Measurements from ENCODE around the gene RNGTT.
A peak's percentile ranks its signal among the peaks of the same experiment; 100 is the strongest.

Gene RNGTT

DNA sequence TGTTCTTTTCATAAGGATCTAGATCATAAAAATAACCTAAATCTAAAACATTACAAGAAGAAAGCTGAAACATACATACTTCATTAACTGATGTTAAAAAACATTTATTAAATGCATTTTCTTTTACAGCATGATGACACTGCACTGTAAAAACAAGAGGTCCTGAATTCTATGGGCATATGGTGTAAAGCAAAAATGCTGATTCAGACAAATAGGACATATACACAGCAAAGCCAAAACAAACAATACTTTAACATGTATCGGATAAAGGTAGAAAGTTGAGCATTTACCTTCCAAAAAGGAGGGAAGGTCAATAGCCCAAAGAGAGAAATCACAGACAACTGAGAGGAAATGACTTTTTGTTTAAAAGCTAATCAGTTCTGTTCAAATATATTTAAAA lies 221.5 kb downstream of the RNGTT start:
- Histone ChIP-seq H3K4me3 (ENCODE audit: low read depth, low read length) (no peak overlapping the region), H3K36me3 (ENCODE audit: control insufficient read depth in 2 of 2, insufficient read depth in 1 of 2, low read length in 2 of 2) (no peaks in the 10 kb centered on the region), H3K9me3 (ENCODE audit: control insufficient read depth, insufficient read depth, low read depth, low read length) (no peaks in the 10 kb centered on the region), H3K27ac (ENCODE audit: extremely low read depth, low read depth, low read length) (no peak overlapping the region), H3K4me1 (ENCODE audit: control insufficient read depth, insufficient read depth, low read length) (no peaks in the 10 kb centered on the region)
- ChIA-PET CTCF (interaction anchor here (0.5 to 1.4 kb wide), 4 partner anchors 10 to 874 kb away, joined by 3 to 5 read pairs (median 3); no protein-coding TSS in a partner anchor), POLR2A (no interaction called here)
- TF ChIP-seq ZNF223 (tag by site-specific recombination; IDR thresholded peaks at IDR 0.05) (no peak), ZNF202 (tag by site-specific recombination; IDR thresholded peaks at IDR 0.05; ENCODE audit: borderline replicate concordance) (no peak), ZNF544 (tag by site-specific recombination; IDR thresholded peaks at IDR 0.05) (no peak), KLF9 (tag by site-specific recombination; IDR thresholded peaks at IDR 0.05; ENCODE audit: low read depth) (no peak), ZNF354C (tag by site-specific recombination; IDR thresholded peaks at IDR 0.05; ENCODE audit: borderline replicate concordance, low read depth) (no peak), ZNF510 (tag by site-specific recombination; IDR thresholded peaks at IDR 0.05; ENCODE audit: insufficient replicate concordance) (no peak), ZFP3 (tag by site-specific recombination; IDR thresholded peaks at IDR 0.05; ENCODE audit: low read depth) (no peak), ZNF791 (tag by site-specific recombination; IDR thresholded peaks at IDR 0.05) (no peak), PRDM6 (tag by site-specific recombination; IDR thresholded peaks at IDR 0.05) (no peak), ZNF645 (tag by site-specific recombination; IDR thresholded peaks at IDR 0.05) (no peak), ZNF830 (tag by site-specific recombination; IDR thresholded peaks at IDR 0.05; ENCODE audit: low read depth) (no peak), ZNF140 (tag by site-specific recombination; IDR thresholded peaks at IDR 0.05) (no peak)
- TF ChIP-seq, protein P1, sequence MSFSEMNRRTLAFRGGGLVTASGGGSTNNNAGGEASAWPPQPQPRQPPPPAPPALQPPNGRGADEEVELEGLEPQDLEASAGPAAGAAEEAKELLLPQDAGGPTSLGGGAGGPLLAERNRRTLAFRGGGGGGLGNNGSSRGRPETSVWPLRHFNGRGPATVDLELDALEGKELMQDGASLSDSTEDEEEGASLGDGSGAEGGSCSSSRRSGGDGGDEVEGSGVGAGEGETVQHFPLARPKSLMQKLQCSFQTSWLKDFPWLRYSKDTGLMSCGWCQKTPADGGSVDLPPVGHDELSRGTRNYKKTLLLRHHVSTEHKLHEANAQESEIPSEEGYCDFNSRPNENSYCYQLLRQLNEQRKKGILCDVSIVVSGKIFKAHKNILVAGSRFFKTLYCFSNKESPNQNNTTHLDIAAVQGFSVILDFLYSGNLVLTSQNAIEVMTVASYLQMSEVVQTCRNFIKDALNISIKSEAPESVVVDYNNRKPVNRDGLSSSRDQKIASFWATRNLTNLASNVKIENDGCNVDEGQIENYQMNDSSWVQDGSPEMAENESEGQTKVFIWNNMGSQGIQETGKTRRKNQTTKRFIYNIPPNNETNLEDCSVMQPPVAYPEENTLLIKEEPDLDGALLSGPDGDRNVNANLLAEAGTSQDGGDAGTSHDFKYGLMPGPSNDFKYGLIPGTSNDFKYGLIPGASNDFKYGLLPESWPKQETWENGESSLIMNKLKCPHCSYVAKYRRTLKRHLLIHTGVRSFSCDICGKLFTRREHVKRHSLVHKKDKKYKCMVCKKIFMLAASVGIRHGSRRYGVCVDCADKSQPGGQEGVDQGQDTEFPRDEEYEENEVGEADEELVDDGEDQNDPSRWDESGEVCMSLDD (tag by site-specific recombination; IDR thresholded peaks at IDR 0.05): no peak

DNA sequence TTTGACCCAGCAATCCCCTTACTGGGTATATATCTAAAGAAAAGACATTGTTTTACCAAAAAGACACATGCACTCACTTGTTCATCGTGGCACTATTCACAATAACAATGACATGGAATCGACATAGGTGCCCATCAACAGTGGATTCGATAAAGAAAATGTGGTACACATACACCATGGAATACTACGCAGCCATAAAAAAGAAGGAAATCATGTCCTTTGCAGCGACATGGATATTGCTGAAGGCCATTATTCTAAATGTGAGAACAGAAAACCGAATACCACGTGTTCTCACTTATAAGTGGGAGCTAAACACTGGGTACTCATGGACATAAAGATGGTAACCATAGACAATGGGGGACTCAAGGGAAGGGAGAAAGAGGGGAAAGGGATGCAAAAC lies 222.3 kb downstream of the RNGTT start:
- H3K4me3 ChIP-seq (ENCODE audit: low read depth, low read length): no peak overlapping the region
- CTCF ChIA-PET: interaction anchor here (1.4 kb wide), 1 partner anchor 39 kb away, joined by 5 read pairs; no protein-coding TSS in a partner anchor
- no peak overlapping the region for H3K27ac ChIP-seq (ENCODE audit: extremely low read depth, low read depth, low read length)
- POLR2A ChIA-PET: no interaction called here
- no peaks in the 10 kb centered on the region for H3K9me3 ChIP-seq (ENCODE audit: control insufficient read depth, insufficient read depth, low read depth, low read length)
- peak; percentile 75 for TF ChIP-seq ZNF146 (tag by site-specific recombination; IDR thresholded peaks at IDR 0.05)
- TF ChIP-seq, protein P2, sequence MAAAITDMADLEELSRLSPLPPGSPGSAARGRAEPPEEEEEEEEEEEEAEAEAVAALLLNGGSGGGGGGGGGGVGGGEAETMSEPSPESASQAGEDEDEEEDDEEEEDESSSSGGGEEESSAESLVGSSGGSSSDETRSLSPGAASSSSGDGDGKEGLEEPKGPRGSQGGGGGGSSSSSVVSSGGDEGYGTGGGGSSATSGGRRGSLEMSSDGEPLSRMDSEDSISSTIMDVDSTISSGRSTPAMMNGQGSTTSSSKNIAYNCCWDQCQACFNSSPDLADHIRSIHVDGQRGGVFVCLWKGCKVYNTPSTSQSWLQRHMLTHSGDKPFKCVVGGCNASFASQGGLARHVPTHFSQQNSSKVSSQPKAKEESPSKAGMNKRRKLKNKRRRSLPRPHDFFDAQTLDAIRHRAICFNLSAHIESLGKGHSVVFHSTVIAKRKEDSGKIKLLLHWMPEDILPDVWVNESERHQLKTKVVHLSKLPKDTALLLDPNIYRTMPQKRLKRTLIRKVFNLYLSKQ (tag by site-specific recombination; IDR thresholded peaks at IDR 0.05; ENCODE audit: borderline replicate concordance): no peak
- TF ChIP-seq ZNF214 (tag by site-specific recombination; IDR thresholded peaks at IDR 0.05; ENCODE audit: borderline replicate concordance): no peak
- no peak for TF ChIP-seq KLF8 (tag by site-specific recombination; IDR thresholded peaks at IDR 0.05)
- TF ChIP-seq ZNF521 (tag by site-specific recombination; IDR thresholded peaks at IDR 0.05): no peak
- no peak for TF ChIP-seq ZNF132 (tag by site-specific recombination; IDR thresholded peaks at IDR 0.05; ENCODE audit: borderline replicate concordance)
- TF ChIP-seq ZNF843 (tag by site-specific recombination; IDR thresholded peaks at IDR 0.05): no peak
- TF ChIP-seq, protein P3, sequence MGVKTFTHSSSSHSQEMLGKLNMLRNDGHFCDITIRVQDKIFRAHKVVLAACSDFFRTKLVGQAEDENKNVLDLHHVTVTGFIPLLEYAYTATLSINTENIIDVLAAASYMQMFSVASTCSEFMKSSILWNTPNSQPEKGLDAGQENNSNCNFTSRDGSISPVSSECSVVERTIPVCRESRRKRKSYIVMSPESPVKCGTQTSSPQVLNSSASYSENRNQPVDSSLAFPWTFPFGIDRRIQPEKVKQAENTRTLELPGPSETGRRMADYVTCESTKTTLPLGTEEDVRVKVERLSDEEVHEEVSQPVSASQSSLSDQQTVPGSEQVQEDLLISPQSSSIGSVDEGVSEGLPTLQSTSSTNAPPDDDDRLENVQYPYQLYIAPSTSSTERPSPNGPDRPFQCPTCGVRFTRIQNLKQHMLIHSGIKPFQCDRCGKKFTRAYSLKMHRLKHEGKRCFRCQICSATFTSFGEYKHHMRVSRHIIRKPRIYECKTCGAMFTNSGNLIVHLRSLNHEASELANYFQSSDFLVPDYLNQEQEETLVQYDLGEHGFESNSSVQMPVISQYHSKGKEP (tag by site-specific recombination; IDR thresholded peaks at IDR 0.05): no peak
- TF ChIP-seq ZNF280D (tag by site-specific recombination; IDR thresholded peaks at IDR 0.05): 0 out of 2 replicates have a peak, but pooled peaks have one; percentile 38
- no peaks in the 10 kb centered on the region for H3K4me1 ChIP-seq (ENCODE audit: control insufficient read depth, insufficient read depth, low read length)
- no peaks in the 10 kb centered on the region for H3K36me3 ChIP-seq (ENCODE audit: control insufficient read depth in 2 of 2, insufficient read depth in 1 of 2, low read length in 2 of 2)

Measured in HEK293 (cell line).